Measurements from ENCODE around the gene CAPN9. TPM values are rescaled to one million over a fixed set of nuclear protein-coding genes. Genes with fewer than 3 reads are reported as not detected.

The CAPN9 gene
- total RNA-seq, 1 experiment from 2014 or later, result 0.39 TPM

- BruUV-seq (replicated peaks), result no TSS peak
- Mint-ChIP-seq H3K4me3 (ENCODE audit: unreplicated experiment) (no peak overlapping the region), H3K36me3 (ENCODE audit: insufficient read depth, unreplicated experiment) (no peaks in the 10 kb centered on the region), H3K4me1 (ENCODE audit: low read depth, unreplicated experiment) (peaks cover 29% of the 10 kb centered on the region), H3K9me3 (ENCODE audit: unreplicated experiment) (no peaks in the 10 kb centered on the region), H3K27me3 (ENCODE audit: insufficient read depth, unreplicated experiment) (no peaks in the 10 kb centered on the region), H3K27ac (ENCODE audit: unreplicated experiment) (peak overlapping the region; percentile 22)
- no peaks in the 10 kb centered on the region for H3K36me3 ChIP-seq (ENCODE audit: control insufficient read depth, insufficient read depth, low read length)
- TF ChIP-seq CTCF (IDR thresholded peaks at IDR 0.05; ENCODE audit: insufficient read depth in 1 of 2, low read depth in 1 of 2, low read length in 1 of 2, severe bottlenecking in 1 of 2, unreplicated experiment in 1 of 2), result peak in 1 of 2 experiments; percentile 47
- peak; percentile 75 to 80 for DNase-seq
- no peak overlapping the region for H3K4me3 ChIP-seq (ENCODE audit: low read depth, low read length)
- ChIA-PET POLR2A (no interaction called here), CTCF (interaction anchor here (0.6 to 1.9 kb wide), 9 partner anchors 9 to 58 kb away, joined by 3 to 8 read pairs (median 3); partner anchors contain the start of gene AGT)
- peaks cover 14% of the 10 kb centered on the region for H3K4me1 ChIP-seq
- intact Hi-C loops (cut with micrococcal nuclease; ENCODE audit: unreplicated experiment), result loop anchor here (1.0 to 2.0 kb wide), 3 partner anchors 32 to 128 kb away; no protein-coding TSS in a partner anchor
- H3K9me3 ChIP-seq, result no peaks in the 10 kb centered on the region
- H3K27me3 ChIP-seq (replicated peaks; ENCODE audit: control insufficient read depth, insufficient read depth, low read length), result no peaks in the 10 kb centered on the region
These were observed 13.2 kb downstream of the CAPN9 start for GRCh38 chr1:230760360-230760827.

- H3K4me1 ChIP-seq, result peaks cover 14% of the 10 kb centered on the region
- no peaks in the 10 kb centered on the region for H3K36me3 ChIP-seq (ENCODE audit: control insufficient read depth, insufficient read depth, low read length)
- CTCF ChIA-PET, result interaction anchor here (1.0 to 1.9 kb wide), 3 partner anchors 11 to 53 kb away, joined by 3 to 7 read pairs (median 3); no protein-coding TSS in a partner anchor
- H3K27me3 ChIP-seq (replicated peaks; ENCODE audit: control insufficient read depth, insufficient read depth, low read length), result no peaks in the 10 kb centered on the region
- H3K36me3 Mint-ChIP-seq (ENCODE audit: insufficient read depth, unreplicated experiment), result no peaks in the 10 kb centered on the region
- peak overlapping the region; percentile 72 for H3K27ac Mint-ChIP-seq (ENCODE audit: unreplicated experiment)
- intact Hi-C loops (cut with micrococcal nuclease; ENCODE audit: unreplicated experiment), result loop anchor here (2.0 kb wide), 2 partner anchors 33 to 53 kb away; no protein-coding TSS in a partner anchor
- H3K9me3 Mint-ChIP-seq (ENCODE audit: unreplicated experiment), result no peaks in the 10 kb centered on the region
- no peak for DNase-seq
- BruUV-seq (replicated peaks), result no TSS peak
- TF ChIP-seq CTCF (IDR thresholded peaks at IDR 0.05; ENCODE audit: insufficient read depth in 1 of 2, low read depth in 1 of 2, low read length in 1 of 2, severe bottlenecking in 1 of 2, unreplicated experiment in 1 of 2), result no peak
- H3K9me3 ChIP-seq, result no peaks in the 10 kb centered on the region
- no peak overlapping the region for H3K4me3 ChIP-seq (ENCODE audit: low read depth, low read length)
- no peak overlapping the region for H3K4me3 Mint-ChIP-seq (ENCODE audit: unreplicated experiment)
- POLR2A ChIA-PET, result no interaction called here
- no peaks in the 10 kb centered on the region for H3K27me3 Mint-ChIP-seq (ENCODE audit: insufficient read depth, unreplicated experiment)
- H3K4me1 Mint-ChIP-seq (ENCODE audit: low read depth, unreplicated experiment), result peaks cover 23% of the 10 kb centered on the region
These were observed 14.4 kb downstream of the CAPN9 start for GRCh38 chr1:230761443-230762167.

GRCh38 chr1:230763927-230764591 lies 16.9 kb downstream of the CAPN9 start:
- no peak for DNase-seq
- Mint-ChIP-seq H3K9me3 (ENCODE audit: unreplicated experiment) (no peaks in the 10 kb centered on the region), H3K36me3 (ENCODE audit: insufficient read depth, unreplicated experiment) (no peaks in the 10 kb centered on the region), H3K4me1 (ENCODE audit: low read depth, unreplicated experiment) (peaks cover 17% of the 10 kb centered on the region), H3K4me3 (ENCODE audit: unreplicated experiment) (no peak overlapping the region), H3K27me3 (ENCODE audit: insufficient read depth, unreplicated experiment) (no peaks in the 10 kb centered on the region), H3K27ac (ENCODE audit: unreplicated experiment) (no peak overlapping the region)
- peaks cover 17% of the 10 kb centered on the region for H3K4me1 ChIP-seq
- BruUV-seq (replicated peaks), result no TSS peak
- ChIA-PET POLR2A (no interaction called here), CTCF (interaction anchor here (0.8 kb wide), 1 partner anchor 9 kb away, joined by 3 read pairs; no protein-coding TSS in a partner anchor)
- no peaks in the 10 kb centered on the region for H3K36me3 ChIP-seq (ENCODE audit: control insufficient read depth, insufficient read depth, low read length)
- H3K4me3 ChIP-seq (ENCODE audit: low read depth, low read length), result no peak overlapping the region
- H3K9me3 ChIP-seq, result no peaks in the 10 kb centered on the region
- H3K27me3 ChIP-seq (replicated peaks; ENCODE audit: control insufficient read depth, insufficient read depth, low read length), result no peaks in the 10 kb centered on the region
- no peak for TF ChIP-seq CTCF (IDR thresholded peaks at IDR 0.05; ENCODE audit: insufficient read depth in 1 of 2, low read depth in 1 of 2, low read length in 1 of 2, severe bottlenecking in 1 of 2, unreplicated experiment in 1 of 2)
- intact Hi-C loops (cut with micrococcal nuclease; ENCODE audit: unreplicated experiment), result no loop called here
